Endodermal cell (in vitro differentiated cells): ENCODE measurements around the gene LIPM. TPM values are rescaled to one million over a fixed set of nuclear protein-coding genes. Genes with fewer than 3 reads are reported as not detected.

Experiments used
- DNase-seq: peaks from one replicate; pipeline ENCODE4 v3.0.0-alpha.2; 2017
- H3K27ac ChIP-seq: 2 replicates; pipeline ENCODE4 v1.5.1; 2013; ENCODE audit warnings: mild to moderate bottlenecking, low read depth, low read length, moderate library complexity
- H3K27me3 ChIP-seq: 2 replicates; pipeline ENCODE4 v1.6.1; 2013; ENCODE audit warnings: mild to moderate bottlenecking, low read length, moderate library complexity; ENCODE audit not compliant: insufficient read depth, control insufficient read depth, poor library complexity, severe bottlenecking
- H3K36me3 ChIP-seq: 2 replicates; pipeline ENCODE4 v1.7.0; 2013; ENCODE audit warnings: mild to moderate bottlenecking, low read length, moderate library complexity; ENCODE audit not compliant: control insufficient read depth, insufficient read depth
- H3K4me1 ChIP-seq: one replicate; pipeline ENCODE4 v1.7.0; 2013; ENCODE audit warnings: low read length; ENCODE audit not compliant: control insufficient read depth, insufficient read depth
- H3K4me3 ChIP-seq: 2 replicates; pipeline ENCODE4 v1.5.1; 2013; ENCODE audit warnings: mild to moderate bottlenecking, low read length, moderate library complexity
- H3K9ac ChIP-seq: 2 replicates; pipeline ENCODE4 v1.6.1; 2013; ENCODE audit warnings: mild to moderate bottlenecking, low read length, moderate library complexity; ENCODE audit not compliant: poor library complexity, severe bottlenecking; ENCODE audit errors: extremely low read depth
- H3K9me3 ChIP-seq: 2 replicates; pipeline ENCODE4 v1.6.1; 2013; ENCODE audit warnings: mild to moderate bottlenecking, low read length, moderate library complexity; ENCODE audit not compliant: control insufficient read depth
- H3K27ac Mint-ChIP-seq: 2 replicates; pipeline ENCODE4 v1.8.0; 2020; ENCODE audit warnings: mixed read lengths
- H3K27me3 Mint-ChIP-seq: 2 replicates; pipeline ENCODE4 v1.8.0; 2021; ENCODE audit warnings: mild to moderate bottlenecking, mixed read lengths; ENCODE audit not compliant: insufficient read depth
- H3K36me3 Mint-ChIP-seq: 2 replicates; pipeline ENCODE4 v1.8.0; 2020; ENCODE audit warnings: low read depth, mixed read lengths
- H3K4me1 Mint-ChIP-seq: 2 replicates; pipeline ENCODE4 v1.8.0; 2020; ENCODE audit warnings: mixed read lengths
- H3K4me3 Mint-ChIP-seq: 2 replicates; pipeline ENCODE4 v1.8.0; 2020; ENCODE audit warnings: mild to moderate bottlenecking, moderate library complexity, mixed read lengths
- H3K9me3 Mint-ChIP-seq: 2 replicates; pipeline ENCODE4 v1.8.0; 2020; ENCODE audit warnings: mild to moderate bottlenecking, mixed read lengths
- total RNA-seq, 2 donors: library from RNA; stranded (reverse); fragmentation: NEBNext Ultra II Directional in 1 of 2; extraction: Animal tissue kit (Norgen Biotek cat#: 25700) in 1 of 2; gene quantifications; 2 replicates in 1 of 2; 3 replicates in 1 of 2; pipeline ENCODE4 v1.2.1, GENCODE V29; 2021
- TF ChIP-seq, protein P1 (sequence below): fragments of 200-600 bp; sonication (generic); conservative IDR thresholded peaks from 2 replicates; pipeline ENCODE4 v1.5.0; 2021; ENCODE audit warnings: antibody characterized with exemption, mild to moderate bottlenecking

The LIPM gene
- total RNA-seq, 2 donors from 2014 or later: not detected

GRCh38 chr10:88870089-88870488 lies 67.6 kb downstream of the LIPM start:
- no peaks in the 10 kb centered on the region for H3K4me1 ChIP-seq
- H3K9me3 ChIP-seq: no peaks in the 10 kb centered on the region
- no peak overlapping the region for H3K27ac ChIP-seq
- no peak for DNase-seq
- Mint-ChIP-seq H3K27me3 (peaks cover 3% of the 10 kb centered on the region), H3K4me1 (no peaks in the 10 kb centered on the region), H3K36me3 (no peaks in the 10 kb centered on the region), H3K4me3 (no peak overlapping the region), H3K27ac (no peak overlapping the region), H3K9me3 (no peaks in the 10 kb centered on the region)
- no peak overlapping the region for H3K9ac ChIP-seq
- no peaks in the 10 kb centered on the region for H3K36me3 ChIP-seq
- H3K4me3 ChIP-seq: no peak overlapping the region
- H3K27me3 ChIP-seq: peaks cover 4% of the 10 kb centered on the region
- TF ChIP-seq, protein P1, sequence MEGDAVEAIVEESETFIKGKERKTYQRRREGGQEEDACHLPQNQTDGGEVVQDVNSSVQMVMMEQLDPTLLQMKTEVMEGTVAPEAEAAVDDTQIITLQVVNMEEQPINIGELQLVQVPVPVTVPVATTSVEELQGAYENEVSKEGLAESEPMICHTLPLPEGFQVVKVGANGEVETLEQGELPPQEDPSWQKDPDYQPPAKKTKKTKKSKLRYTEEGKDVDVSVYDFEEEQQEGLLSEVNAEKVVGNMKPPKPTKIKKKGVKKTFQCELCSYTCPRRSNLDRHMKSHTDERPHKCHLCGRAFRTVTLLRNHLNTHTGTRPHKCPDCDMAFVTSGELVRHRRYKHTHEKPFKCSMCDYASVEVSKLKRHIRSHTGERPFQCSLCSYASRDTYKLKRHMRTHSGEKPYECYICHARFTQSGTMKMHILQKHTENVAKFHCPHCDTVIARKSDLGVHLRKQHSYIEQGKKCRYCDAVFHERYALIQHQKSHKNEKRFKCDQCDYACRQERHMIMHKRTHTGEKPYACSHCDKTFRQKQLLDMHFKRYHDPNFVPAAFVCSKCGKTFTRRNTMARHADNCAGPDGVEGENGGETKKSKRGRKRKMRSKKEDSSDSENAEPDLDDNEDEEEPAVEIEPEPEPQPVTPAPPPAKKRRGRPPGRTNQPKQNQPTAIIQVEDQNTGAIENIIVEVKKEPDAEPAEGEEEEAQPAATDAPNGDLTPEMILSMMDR: no peak

Other genes with a start within 250 kb of the LIPM start
- gene RNLS, start 219.4 kb upstream of the LIPM start, total RNA-seq: 10 to 100 TPM; 10.1 to 12.3 TPM
- gene LIPJ, start 216.0 kb upstream of the LIPM start, total RNA-seq: not detected
- gene LIPF, start 138.3 kb upstream of the LIPM start, total RNA-seq: not detected
- not detected for gene LIPK, start 96.5 kb upstream of the LIPM start, total RNA-seq
- not detected for gene LIPN, start 42.7 kb upstream of the LIPM start, total RNA-seq
- gene ANKRD22, start 49.1 kb downstream of the LIPM start, total RNA-seq: not detected
- gene STAMBPL1, start 77.5 kb downstream of the LIPM start, total RNA-seq: 1 to 10 TPM; 1.2 to 4.1 TPM
- not detected for gene ACTA2, start 150.0 kb downstream of the LIPM start, total RNA-seq
- under 1 TPM in 1 of 2 donors, not detected in 1; 0.95 TPM for gene FAS, start 188.1 kb downstream of the LIPM start, total RNA-seq